A673 (cell line): Measurements from ENCODE around the gene PITPNM2. TPM values are rescaled to one million over a fixed set of nuclear protein-coding genes. Genes with fewer than 3 reads are reported as not detected.

ENCODE experiments used
- BruUV-seq: library from RNA; stranded (reverse); fragments of 400-500 nt; replicated peaks from 2 replicates; lab custom pipeline; 2021; lab: Mats Ljungman, UMichigan
- CTCF ChIA-PET: fragments of 300-600 bp; sonication (Branson Sonifier 250); formaldehyde crosslinking; loops from one replicate; lab custom pipeline; 2022; ENCODE audit warnings: antibody characterized with exemption; lab: Charles Lee
- POLR2A ChIA-PET: fragments of 300-600 bp; sonication (Branson Sonifier 250); formaldehyde crosslinking; loops from one replicate; lab custom pipeline; 2022; ENCODE audit warnings: antibody characterized with exemption; ENCODE audit not compliant: low non-redundant PET; lab: Charles Lee
- DNase-seq: peaks from one replicate; pipeline ENCODE4 v3.0.0-alpha.2; 2015; ENCODE audit warnings: low spot score
- H3K27ac ChIP-seq: fragments of 200-600 bp; sonication (generic); 2 replicates; pipeline ENCODE4 v1.5.1; 2016; ENCODE audit warnings: mixed run types, low read depth, mild to moderate bottlenecking, mixed read lengths, antibody characterized with exemption, low read length; ENCODE audit not compliant: poor library complexity, severe bottlenecking
- H3K27me3 ChIP-seq: fragments of 200-600 bp; sonication (generic); replicated peaks from 2 replicates; pipeline ENCODE4 v1.6.1; 2017; ENCODE audit warnings: mixed run types, low read depth, mild to moderate bottlenecking, mixed read lengths, antibody characterized with exemption, low read length; ENCODE audit not compliant: insufficient read depth, poor library complexity
- H3K36me3 ChIP-seq: fragments of 200-600 bp; sonication (generic); 2 replicates; pipeline ENCODE4 v1.6.1; 2016; ENCODE audit warnings: mixed run types, mild to moderate bottlenecking, mixed read lengths, antibody characterized with exemption, low read length; ENCODE audit not compliant: insufficient read depth, poor library complexity, severe bottlenecking
- H3K4me1 ChIP-seq: fragments of 200-600 bp; sonication (generic); 2 replicates; pipeline ENCODE4 v1.6.1; 2017; ENCODE audit warnings: mixed run types, mild to moderate bottlenecking, mixed read lengths, antibody characterized with exemption, low read length; ENCODE audit not compliant: insufficient read depth, poor library complexity, severe bottlenecking
- H3K4me3 ChIP-seq: fragments of 200-600 bp; sonication (generic); 2 replicates; pipeline ENCODE4 v1.5.1; 2016; ENCODE audit warnings: low read depth, mixed run types, mild to moderate bottlenecking, mixed read lengths, low read length; ENCODE audit not compliant: poor library complexity, severe bottlenecking
- H3K9me3 ChIP-seq: fragments of 200-600 bp; sonication (generic); 2 replicates; pipeline ENCODE4 v1.6.1; 2016; ENCODE audit warnings: mixed run types, low read depth, mild to moderate bottlenecking, mixed read lengths, antibody characterized with exemption, low read length; ENCODE audit not compliant: poor library complexity, severe bottlenecking
- CTCF ChIP-seq: fragments of 300-800, 200-600 bp; sonication (generic); conservative IDR thresholded peaks from 2 replicates; pipeline ENCODE4 v1.5.1; 2017; ENCODE audit warnings: low read depth, mild to moderate bottlenecking, antibody characterized with exemption, low read length, moderate library complexity, mixed read lengths
- EZH2 ChIP-seq: fragments of 200-600 bp; sonication (generic); IDR thresholded peaks from 2 replicates; pipeline ENCODE4 v1.6.1; 2017; ENCODE audit warnings: borderline replicate concordance, low read depth, mild to moderate bottlenecking, mixed read lengths, antibody characterized with exemption, low read length; ENCODE audit not compliant: poor library complexity, severe bottlenecking
- intact Hi-C: fragments of 100-400 bp; cut with micrococcal nuclease; formaldehyde crosslinking; loops from one replicate; pipeline ENCODE4 v1.10.0; 2022; ENCODE audit not compliant: unreplicated experiment
- total RNA-seq: library from RNA; stranded (reverse); gene quantifications from 2 replicates; pipeline ENCODE4 v1.2.3, GENCODE V29; 2021

The PITPNM2 gene
- total RNA-seq, 1 experiment from 2014 or later = 6.4 TPM

GRCh38 chr12:123120452-123121166, 30.3 kb downstream of the PITPNM2 start:
- BruUV-seq = no TSS peak
- H3K9me3 ChIP-seq = no peaks in the 10 kb centered on the region
- H3K27me3 ChIP-seq = no peaks in the 10 kb centered on the region
- no peak for DNase-seq
- intact Hi-C loops = no loop called here
- no peak overlapping the region for H3K27ac ChIP-seq
- no peaks in the 10 kb centered on the region for H3K4me1 ChIP-seq
- H3K4me3 ChIP-seq = no peak overlapping the region
- no peaks in the 10 kb centered on the region for H3K36me3 ChIP-seq
- no peak for TF ChIP-seq CTCF
- no peak for TF ChIP-seq EZH2
- ChIA-PET CTCF (interaction anchor here (0.5 kb wide), 1 partner anchor 13 kb away, joined by 3 read pairs; no protein-coding TSS in a partner anchor), POLR2A (no interaction called here)

- no peaks in the 10 kb centered on the region for H3K36me3 ChIP-seq
- intact Hi-C loops = no loop called here
- no TSS peak for BruUV-seq
- H3K4me3 ChIP-seq = no peak overlapping the region
- H3K27me3 ChIP-seq = no peaks in the 10 kb centered on the region
- no peak overlapping the region for H3K27ac ChIP-seq
- H3K4me1 ChIP-seq = no peaks in the 10 kb centered on the region
- H3K9me3 ChIP-seq = no peaks in the 10 kb centered on the region
- TF ChIP-seq EZH2 (no peak), CTCF (no peak)
- ChIA-PET CTCF (no interaction called here), POLR2A (no interaction called here)
- DNase-seq = no peak
Observed at GRCh38 chr12:123119808-123120207, 31.1 kb downstream of the PITPNM2 start.

DNA sequence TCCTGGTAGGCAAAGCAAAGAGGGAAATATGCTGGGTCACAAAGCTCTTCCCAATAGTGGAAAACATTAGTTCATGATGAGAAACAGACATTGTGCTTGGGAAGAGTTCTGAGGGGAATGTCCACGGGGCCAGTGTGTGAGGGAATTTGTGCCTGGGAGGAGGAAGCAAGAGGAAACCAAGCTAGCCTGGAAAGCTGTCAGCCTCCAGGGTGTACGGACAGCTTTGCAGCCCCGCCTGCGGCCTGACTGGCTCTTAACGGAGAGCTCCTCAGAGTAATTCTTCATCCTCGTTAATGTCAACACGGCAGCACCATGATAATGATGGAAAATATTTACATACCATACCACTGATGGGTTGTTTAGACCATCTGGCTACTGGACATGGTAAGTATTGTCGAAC, 32.4 kb downstream of the PITPNM2 start:
- Histone ChIP-seq H3K27me3 (no peaks in the 10 kb centered on the region), H3K36me3 (no peaks in the 10 kb centered on the region), H3K9me3 (no peaks in the 10 kb centered on the region), H3K4me1 (no peaks in the 10 kb centered on the region), H3K27ac (no peak overlapping the region), H3K4me3 (no peak overlapping the region)
- intact Hi-C loops = no loop called here
- CTCF ChIA-PET = no interaction called here
- DNase-seq = no peak
- no peak for TF ChIP-seq CTCF
- no TSS peak for BruUV-seq
- POLR2A ChIA-PET = no interaction called here
